Myocyte (in vitro differentiated cells): ENCODE results near the gene ADIPOQ. TPM values are rescaled to one million over a fixed set of nuclear protein-coding genes. Genes with fewer than 3 reads are reported as not detected.
"Not testable (repeated sequence)": the region's sequence is repeated elsewhere in the genome, so short reads cannot be mapped to it uniquely, and the experiment has no call there.

Experiments
- DNase-seq: peaks from one replicate; pipeline ENCODE4 v3.0.0-alpha.2; 2012; ENCODE audit warnings: low read depth
- total RNA-seq: library from RNA; depleted of rRNA; stranded (reverse); fragments of >200 nt; gene quantifications from 2 replicates; pipeline ENCODE4 v1.2.3, GENCODE V29; 2014

Gene ADIPOQ
- total RNA-seq, 1 donor from 2014 or later: not detected

DNA sequence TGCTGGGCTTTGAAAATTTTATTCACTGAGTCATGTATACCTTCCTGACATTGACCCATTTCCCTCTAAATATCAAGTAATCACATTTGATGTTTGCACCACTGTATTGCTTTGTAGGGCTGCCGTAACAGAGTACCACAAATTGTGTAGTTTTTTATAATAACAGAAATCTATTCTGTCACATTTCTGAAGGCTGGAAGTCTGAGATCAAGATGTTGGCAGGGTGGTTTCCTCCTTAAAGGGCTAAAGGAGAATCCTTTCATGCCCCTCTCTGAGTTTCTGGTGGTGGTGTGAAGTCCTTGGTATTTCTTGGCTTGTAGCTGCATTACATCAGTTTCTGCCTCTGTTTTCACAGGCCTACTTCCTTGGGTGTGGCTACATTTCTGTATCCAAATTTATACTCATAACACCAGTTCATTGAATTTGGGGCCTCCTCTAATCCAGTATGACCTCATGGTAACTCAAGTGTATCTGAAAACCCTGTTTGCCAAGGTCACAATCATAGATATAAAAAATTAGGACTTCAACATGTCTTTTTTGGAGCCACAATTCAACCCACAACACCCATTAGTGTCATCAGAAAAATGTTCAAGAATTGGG is 58.7 kb downstream of the ADIPOQ start:
- peak; percentile 14 for DNase-seq

DNA sequence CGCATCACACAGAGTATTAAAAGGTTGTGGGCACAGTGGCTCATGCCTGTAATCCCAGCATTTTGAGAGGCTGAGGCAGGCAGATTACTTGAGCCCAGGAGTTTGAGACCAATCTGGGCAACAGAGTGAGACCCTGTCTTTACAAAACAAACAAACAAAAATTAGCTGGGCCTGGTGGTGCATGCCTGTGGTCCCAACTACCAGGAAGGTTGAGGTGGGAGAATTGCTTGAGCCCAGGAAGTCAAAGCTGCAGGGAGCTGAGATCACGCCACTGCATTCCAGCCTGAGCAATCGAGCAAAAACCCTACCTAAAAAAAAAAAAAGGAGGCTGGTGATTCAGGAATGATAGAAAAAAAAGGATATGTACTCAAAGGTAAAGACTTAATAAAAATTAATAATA is 59.6 kb downstream of the ADIPOQ start:
- DNase-seq: no peak

DNA sequence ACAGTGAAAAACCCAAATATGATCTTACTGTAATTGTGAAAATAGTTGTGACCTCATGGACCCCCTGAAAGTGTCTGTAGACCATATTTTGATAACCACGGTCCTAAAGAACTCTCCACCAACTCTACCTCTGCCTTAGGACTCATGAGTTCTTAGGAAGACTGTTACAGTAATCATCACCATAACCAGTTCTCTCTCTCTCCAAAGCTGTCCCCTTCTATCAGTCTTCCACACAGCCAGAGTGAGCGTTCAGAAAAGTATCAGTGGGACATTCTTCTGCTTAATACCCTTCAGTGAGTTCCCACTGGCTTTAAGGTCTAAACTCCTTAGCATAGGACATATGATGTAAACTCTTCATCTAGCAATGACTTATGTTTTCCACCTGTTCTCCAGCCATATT is 60.2 kb downstream of the ADIPOQ start:
- no peak for DNase-seq

DNA sequence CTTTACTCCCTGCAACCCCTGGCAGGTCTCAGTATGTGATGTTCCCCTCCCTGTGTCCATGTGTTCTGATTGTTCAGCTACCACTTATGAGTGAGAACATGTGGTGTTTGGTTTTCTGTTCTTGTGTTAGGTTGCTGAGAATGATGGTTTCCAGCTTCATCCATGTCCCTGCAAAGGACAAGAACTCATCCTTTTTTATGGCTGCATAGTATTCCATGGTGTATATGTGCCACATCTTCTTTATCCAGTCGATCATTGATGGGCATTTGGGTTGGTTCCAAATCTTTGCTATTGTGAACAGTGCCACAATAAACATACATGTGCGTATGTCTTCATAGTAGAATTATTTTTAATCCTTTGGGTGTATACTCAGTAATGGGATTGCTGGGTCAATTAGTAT is 61.2 kb downstream of the ADIPOQ start:
- DNase-seq: not testable (repeated sequence)

DNA sequence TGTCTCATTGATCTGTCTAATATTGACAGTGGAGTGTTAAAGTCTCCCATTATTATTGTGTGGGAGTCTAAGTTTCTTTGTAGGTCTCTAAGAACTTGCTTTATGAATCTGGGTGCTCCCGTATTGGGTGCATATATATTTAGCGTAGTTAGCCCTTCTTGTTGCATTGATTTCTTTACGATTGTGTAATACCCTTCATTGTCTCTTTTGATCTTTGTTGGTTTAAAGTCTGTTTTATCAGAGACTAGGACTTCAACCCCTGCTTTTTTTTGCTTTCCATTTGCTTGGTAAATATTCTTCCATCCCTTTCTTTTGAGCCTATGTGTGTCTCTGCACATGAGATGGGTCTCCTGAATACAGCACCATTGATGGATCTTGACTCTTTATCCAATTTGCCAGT is 64.6 kb downstream of the ADIPOQ start:
- DNase-seq: not testable (repeated sequence)

Other genes with a start within 250 kb of the ADIPOQ start
- gene AHSG, start 229.7 kb upstream of the ADIPOQ start, total RNA-seq: not detected in 2 replicates
- not detected in 2 replicates for gene FETUB, start 202.3 kb upstream of the ADIPOQ start, total RNA-seq
- gene HRG, start 176.7 kb upstream of the ADIPOQ start, total RNA-seq: not detected in 2 replicates
- gene KNG1, start 125.4 kb upstream of the ADIPOQ start, total RNA-seq: not detected in 2 replicates
- gene EIF4A2, start 59.1 kb upstream of the ADIPOQ start, total RNA-seq: 1,024 and 1,042 TPM in 2 replicates
- 15.2 and 16.5 TPM in 2 replicates for gene RFC4, start 36.2 kb upstream of the ADIPOQ start, total RNA-seq
- gene ST6GAL1, start 87.8 kb downstream of the ADIPOQ start, total RNA-seq: 2.8 and 11.1 TPM in 2 replicates